SK-N-SH (cell line): ENCODE results near the gene EXOC4.

Experiments
- CTCF ChIP-seq: fragments of 200-600 bp; sonication (generic); IDR thresholded peaks from 2 replicates; pipeline ENCODE4 v1.6.1; 2017; ENCODE audit warnings: antibody characterized with exemption, mild to moderate bottlenecking, moderate library complexity
- EZH2phosphoT487 ChIP-seq: fragments of 200-600 bp; sonication (generic); IDR thresholded peaks from 2 replicates; pipeline ENCODE4 v1.6.1; 2017; ENCODE audit warnings: low read depth, mixed run types, mild to moderate bottlenecking, antibody characterized with exemption, moderate library complexity, borderline replicate concordance
- GABPA ChIP-seq: IDR thresholded peaks from 2 replicates; pipeline ENCODE4 v1.4.0; 2012; ENCODE audit warnings: low read depth, mild to moderate bottlenecking
- JUND ChIP-seq: IDR thresholded peaks from 2 replicates; pipeline ENCODE4 v1.4.0; 2012
- MXI1 ChIP-seq: IDR thresholded peaks from 2 replicates; pipeline ENCODE4 v1.6.1; 2012; ENCODE audit warnings: mild to moderate bottlenecking, low read depth, low read length, improper control_type of control experiment
- POLR2AphosphoS5 ChIP-seq: IDR thresholded peaks from 2 replicates; pipeline ENCODE4 v1.6.1; 2012; ENCODE audit warnings: low read depth, low read length
- RFX5 ChIP-seq: IDR thresholded peaks from 2 replicates; pipeline ENCODE4 v1.6.1; 2012; ENCODE audit warnings: mild to moderate bottlenecking, improper control_type of control experiment, low read length
- TCF12 ChIP-seq: IDR thresholded peaks from 2 replicates; pipeline ENCODE4 v1.4.0; 2012
- USF1 ChIP-seq: IDR thresholded peaks from 2 replicates; pipeline ENCODE4 v1.4.0; 2012; ENCODE audit warnings: low read depth, borderline replicate concordance
- TF ChIP-seq, protein P1 (sequence below): IDR thresholded peaks from 2 replicates; pipeline ENCODE4 v1.4.0; 2012; ENCODE audit warnings: low read depth, borderline replicate concordance
- TF ChIP-seq, protein P2 (sequence below): IDR thresholded peaks from 2 replicates; pipeline ENCODE4; 2012
- TF ChIP-seq, protein P3 (sequence below): IDR thresholded peaks from 2 replicates; pipeline ENCODE4 v1.6.1; 2012; ENCODE audit warnings: mild to moderate bottlenecking, low read depth, low read length, moderate library complexity

- TF ChIP-seq CTCF (no peak), JUND (no peak), MXI1 (no peak), GABPA (no peak), RFX5 (no peak), POLR2AphosphoS5 (no peak), TCF12 (no peak), EZH2phosphoT487 (no peak), USF1 (no peak)
- TF ChIP-seq, protein P1, sequence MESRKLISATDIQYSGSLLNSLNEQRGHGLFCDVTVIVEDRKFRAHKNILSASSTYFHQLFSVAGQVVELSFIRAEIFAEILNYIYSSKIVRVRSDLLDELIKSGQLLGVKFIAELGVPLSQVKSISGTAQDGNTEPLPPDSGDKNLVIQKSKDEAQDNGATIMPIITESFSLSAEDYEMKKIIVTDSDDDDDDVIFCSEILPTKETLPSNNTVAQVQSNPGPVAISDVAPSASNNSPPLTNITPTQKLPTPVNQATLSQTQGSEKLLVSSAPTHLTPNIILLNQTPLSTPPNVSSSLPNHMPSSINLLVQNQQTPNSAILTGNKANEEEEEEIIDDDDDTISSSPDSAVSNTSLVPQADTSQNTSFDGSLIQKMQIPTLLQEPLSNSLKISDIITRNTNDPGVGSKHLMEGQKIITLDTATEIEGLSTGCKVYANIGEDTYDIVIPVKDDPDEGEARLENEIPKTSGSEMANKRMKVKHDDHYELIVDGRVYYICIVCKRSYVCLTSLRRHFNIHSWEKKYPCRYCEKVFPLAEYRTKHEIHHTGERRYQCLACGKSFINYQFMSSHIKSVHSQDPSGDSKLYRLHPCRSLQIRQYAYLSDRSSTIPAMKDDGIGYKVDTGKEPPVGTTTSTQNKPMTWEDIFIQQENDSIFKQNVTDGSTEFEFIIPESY, result no peak
- TF ChIP-seq, protein P2, sequence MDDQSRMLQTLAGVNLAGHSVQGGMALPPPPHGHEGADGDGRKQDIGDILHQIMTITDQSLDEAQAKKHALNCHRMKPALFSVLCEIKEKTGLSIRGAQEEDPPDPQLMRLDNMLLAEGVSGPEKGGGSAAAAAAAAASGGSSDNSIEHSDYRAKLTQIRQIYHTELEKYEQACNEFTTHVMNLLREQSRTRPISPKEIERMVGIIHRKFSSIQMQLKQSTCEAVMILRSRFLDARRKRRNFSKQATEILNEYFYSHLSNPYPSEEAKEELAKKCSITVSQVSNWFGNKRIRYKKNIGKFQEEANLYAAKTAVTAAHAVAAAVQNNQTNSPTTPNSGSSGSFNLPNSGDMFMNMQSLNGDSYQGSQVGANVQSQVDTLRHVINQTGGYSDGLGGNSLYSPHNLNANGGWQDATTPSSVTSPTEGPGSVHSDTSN, result no peak
- TF ChIP-seq, protein P3, sequence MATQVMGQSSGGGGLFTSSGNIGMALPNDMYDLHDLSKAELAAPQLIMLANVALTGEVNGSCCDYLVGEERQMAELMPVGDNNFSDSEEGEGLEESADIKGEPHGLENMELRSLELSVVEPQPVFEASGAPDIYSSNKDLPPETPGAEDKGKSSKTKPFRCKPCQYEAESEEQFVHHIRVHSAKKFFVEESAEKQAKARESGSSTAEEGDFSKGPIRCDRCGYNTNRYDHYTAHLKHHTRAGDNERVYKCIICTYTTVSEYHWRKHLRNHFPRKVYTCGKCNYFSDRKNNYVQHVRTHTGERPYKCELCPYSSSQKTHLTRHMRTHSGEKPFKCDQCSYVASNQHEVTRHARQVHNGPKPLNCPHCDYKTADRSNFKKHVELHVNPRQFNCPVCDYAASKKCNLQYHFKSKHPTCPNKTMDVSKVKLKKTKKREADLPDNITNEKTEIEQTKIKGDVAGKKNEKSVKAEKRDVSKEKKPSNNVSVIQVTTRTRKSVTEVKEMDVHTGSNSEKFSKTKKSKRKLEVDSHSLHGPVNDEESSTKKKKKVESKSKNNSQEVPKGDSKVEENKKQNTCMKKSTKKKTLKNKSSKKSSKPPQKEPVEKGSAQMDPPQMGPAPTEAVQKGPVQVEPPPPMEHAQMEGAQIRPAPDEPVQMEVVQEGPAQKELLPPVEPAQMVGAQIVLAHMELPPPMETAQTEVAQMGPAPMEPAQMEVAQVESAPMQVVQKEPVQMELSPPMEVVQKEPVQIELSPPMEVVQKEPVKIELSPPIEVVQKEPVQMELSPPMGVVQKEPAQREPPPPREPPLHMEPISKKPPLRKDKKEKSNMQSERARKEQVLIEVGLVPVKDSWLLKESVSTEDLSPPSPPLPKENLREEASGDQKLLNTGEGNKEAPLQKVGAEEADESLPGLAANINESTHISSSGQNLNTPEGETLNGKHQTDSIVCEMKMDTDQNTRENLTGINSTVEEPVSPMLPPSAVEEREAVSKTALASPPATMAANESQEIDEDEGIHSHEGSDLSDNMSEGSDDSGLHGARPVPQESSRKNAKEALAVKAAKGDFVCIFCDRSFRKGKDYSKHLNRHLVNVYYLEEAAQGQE, result no peak
Observed at GRCh38 chr7:134048166-134048565, 795.3 kb downstream of the EXOC4 start.
